Thoracic aorta (tissue), 2 donors: ENCODE measurements around the gene PDZD7. TPM values are rescaled to one million over a fixed set of nuclear protein-coding genes. Genes with fewer than 3 reads are reported as not detected.
"Not testable (repeated sequence)": the region's sequence is repeated elsewhere in the genome, so short reads cannot be mapped to it uniquely, and the experiment has no call there.

ENCODE experiments used
- ATAC-seq: fragments of 150-250 bp; one replicate; pipeline ENCODE4 v1.8.0; 2017; ENCODE audit warnings: low read depth; ENCODE audit not compliant: insufficient number of reproducible peaks, low FRiP score
- DNase-seq: peaks from one replicate; pipeline ENCODE4 v3.0.0-alpha.2; 2020; ENCODE audit warnings: low spot score
- H3K27ac ChIP-seq, 2 donors: fragments of 200-600 bp; sonication (generic); 1 replicate in 1 of 2; 2 replicates in 1 of 2; pipeline ENCODE4 v1.5.1; 2016; ENCODE audit warnings: mild to moderate bottlenecking in 2 of 2, moderate library complexity in 2 of 2
- H3K27me3 ChIP-seq: fragments of 200-600 bp; sonication (generic); replicated peaks from 2 replicates; pipeline ENCODE4 v1.6.0; 2016; ENCODE audit warnings: mild to moderate bottlenecking; ENCODE audit not compliant: insufficient read depth
- H3K36me3 ChIP-seq: fragments of 200-600 bp; sonication (generic); one replicate; pipeline ENCODE4 v1.5.1; 2016
- H3K4me1 ChIP-seq, 2 donors: fragments of 200-600 bp; sonication (generic); 1 replicate in 1 of 2; 2 replicates in 1 of 2; pipeline versions ENCODE4 v1.5.1 to v1.6.0; 2016; ENCODE audit warnings: low read depth in 2 of 2, mild to moderate bottlenecking in 1 of 2; ENCODE audit not compliant: control insufficient read depth in 1 of 2
- H3K4me3 ChIP-seq: fragments of 200-600 bp; sonication (generic); 2 replicates; pipeline ENCODE4 v1.5.1; 2016; ENCODE audit warnings: mild to moderate bottlenecking
- H3K9me3 ChIP-seq: fragments of 200-600 bp; sonication (generic); 2 replicates; pipeline ENCODE4 v1.5.1; 2016
- CTCF ChIP-seq: fragments of 200-600 bp; sonication (generic); IDR thresholded peaks from one replicate; pipeline ENCODE4 v1.5.1; 2019; ENCODE audit warnings: antibody characterized with exemption
- total RNA-seq, 2 donors: library from RNA; depleted of rRNA; stranded (reverse); fragments of >200 nt; gene quantifications; one replicate each; pipeline versions ENCODE4 v1.1.0 to v1.2.3, GENCODE V29; 2016

PDZD7 gene
- total RNA-seq, 2 donors from 2014 or later, result 0.14 to 1.1 TPM

- Histone ChIP-seq H3K9me3 (no peaks in the 10 kb centered on the region), H3K27me3 (no peaks in the 10 kb centered on the region), H3K27ac (no peak overlapping the region), H3K4me1 (peaks cover 8 to 24% of the 10 kb centered on the region in 2 donors), H3K36me3 (peaks cover 50% of the 10 kb centered on the region), H3K4me3 (no peak overlapping the region)
- TF ChIP-seq CTCF, result no peak
- no peak for DNase-seq
- ATAC-seq, result no peak
Observed at GRCh38 chr10:101035314-101035713, 4.4 kb upstream of the PDZD7 start.

- H3K27ac ChIP-seq, H3K9me3 ChIP-seq, H3K27me3 ChIP-seq, H3K4me3 ChIP-seq, DNase-seq, ATAC-seq: not testable (repeated sequence)
- H3K4me1 ChIP-seq, result peaks cover 8 to 25% of the 10 kb centered on the region in 2 donors
- H3K36me3 ChIP-seq, result peaks cover 46% of the 10 kb centered on the region
Observed at GRCh38 chr10:101034404-101034803, 3.5 kb upstream of the PDZD7 start.

GRCh38 chr10:101033276-101033675 lies 2.3 kb upstream of the PDZD7 start:
- Histone ChIP-seq H3K27me3 (no peaks in the 10 kb centered on the region), H3K4me1 (peaks cover 8 to 25% of the 10 kb centered on the region in 2 donors), H3K4me3 (peak overlapping the region; percentile 82), H3K9me3 (no peaks in the 10 kb centered on the region), H3K27ac (peak overlapping the region; percentile 99 to 100), H3K36me3 (peaks cover 38% of the 10 kb centered on the region)
- ATAC-seq (no peak), DNase-seq (no peak)
- TF ChIP-seq CTCF, result no peak

- DNase-seq (peak; percentile 51), ATAC-seq (peak; percentile 51)
- peaks cover 33% of the 10 kb centered on the region for H3K36me3 ChIP-seq
Observed at GRCh38 chr10:101032637-101033224, 1.8 kb upstream of the PDZD7 start.

GRCh38 chr10:101031796-101032636 lies 1.1 kb upstream of the PDZD7 start:
- Histone ChIP-seq H3K4me1 (peaks cover 8 to 25% of the 10 kb centered on the region in 2 donors), H3K27ac (peak overlapping the region; percentile 99 to 100), H3K4me3 (peak overlapping the region; percentile 82), H3K9me3 (no peaks in the 10 kb centered on the region), H3K27me3 (no peaks in the 10 kb centered on the region), H3K36me3 (peaks cover 26% of the 10 kb centered on the region)
- TF ChIP-seq CTCF, result no peak
- DNase-seq, result peak; percentile 44
- ATAC-seq, result peak; percentile 53

More at GRCh38 chr10:101032637-101033224, 1.8 kb upstream of the PDZD7 start:
- peak overlapping the region; percentile 82 for H3K4me3 ChIP-seq
- H3K9me3 ChIP-seq, result no peaks in the 10 kb centered on the region
- TF ChIP-seq CTCF, result no peak
- peak overlapping the region; percentile 99 to 100 for H3K27ac ChIP-seq
- no peaks in the 10 kb centered on the region for H3K27me3 ChIP-seq
- H3K4me1 ChIP-seq, result peaks cover 8 to 25% of the 10 kb centered on the region in 2 donors
